Measurements from ENCODE around the gene PRDX6.

DNA sequence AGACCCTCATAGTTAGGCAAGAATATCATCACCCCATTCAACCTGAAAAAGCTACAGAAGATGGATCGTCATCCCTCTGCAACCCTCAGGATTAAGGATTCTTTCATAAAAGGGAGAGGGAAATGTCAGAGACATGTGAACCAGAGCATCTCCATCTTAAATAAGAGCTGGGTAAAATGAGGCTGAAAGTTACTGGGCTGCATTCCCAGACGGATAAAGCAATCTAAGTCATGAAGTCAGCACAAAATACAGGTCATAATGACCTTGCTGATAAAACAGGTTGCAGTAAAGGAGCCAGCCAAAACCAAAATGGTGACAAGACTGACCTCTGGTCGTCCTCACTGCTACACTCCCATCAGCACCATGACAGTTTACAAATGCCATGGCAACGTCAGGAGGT, 22.6 kb downstream of the PRDX6 start:
- TF ChIP-seq CTCF (IDR thresholded peaks at IDR 0.05; ENCODE audit: insufficient read depth, low read depth, low read length), result no peak
- TF ChIP-seq EZH2 (IDR thresholded peaks at IDR 0.05; ENCODE audit: insufficient read depth, low read length), result no peak

Measured in astrocyte (in vitro differentiated cells and primary cell).